Renal cortical epithelial cell (primary cell): ENCODE results near the gene DPEP3. TPM values are rescaled to one million over a fixed set of nuclear protein-coding genes. Genes with fewer than 3 reads are reported as not detected.
A peak's percentile ranks its signal among the peaks of the same experiment; 100 is the strongest.
"Not testable (repeated sequence)": the region's sequence is repeated elsewhere in the genome, so short reads cannot be mapped to it uniquely, and the experiment has no call there.

Experiments used
- DNase-seq: peaks from one replicate; pipeline ENCODE4 v3.0.0-alpha.2; 2011; ENCODE audit warnings: low read depth
- total RNA-seq: library from RNA; depleted of rRNA; stranded (reverse); fragments of >200 nt; gene quantifications from 2 replicates; pipeline ENCODE4 v1.2.3, GENCODE V29; 2014

DPEP3 gene
- total RNA-seq, 1 donor from 2014 or later, result not detected

DNA sequence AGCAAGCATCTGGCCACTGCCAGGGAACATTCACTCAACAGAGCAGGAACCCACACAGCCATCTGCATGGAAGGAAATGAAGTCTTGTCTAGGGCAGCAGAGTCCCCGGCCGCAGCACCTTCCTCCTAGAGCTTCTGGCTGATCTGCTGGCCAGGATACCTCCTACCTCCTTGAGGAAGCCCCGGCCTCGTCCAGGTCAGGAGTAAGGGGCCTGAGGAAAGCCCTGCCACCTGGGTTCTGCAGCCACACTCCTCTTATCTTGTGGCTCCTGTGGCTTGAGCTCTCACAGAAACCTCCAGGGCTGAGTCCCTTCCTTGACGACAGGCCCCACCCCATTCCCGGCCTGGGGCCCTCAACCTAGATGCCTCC is 13.7 kb upstream of the DPEP3 start:
- DNase-seq, result not testable (repeated sequence)

DNA sequence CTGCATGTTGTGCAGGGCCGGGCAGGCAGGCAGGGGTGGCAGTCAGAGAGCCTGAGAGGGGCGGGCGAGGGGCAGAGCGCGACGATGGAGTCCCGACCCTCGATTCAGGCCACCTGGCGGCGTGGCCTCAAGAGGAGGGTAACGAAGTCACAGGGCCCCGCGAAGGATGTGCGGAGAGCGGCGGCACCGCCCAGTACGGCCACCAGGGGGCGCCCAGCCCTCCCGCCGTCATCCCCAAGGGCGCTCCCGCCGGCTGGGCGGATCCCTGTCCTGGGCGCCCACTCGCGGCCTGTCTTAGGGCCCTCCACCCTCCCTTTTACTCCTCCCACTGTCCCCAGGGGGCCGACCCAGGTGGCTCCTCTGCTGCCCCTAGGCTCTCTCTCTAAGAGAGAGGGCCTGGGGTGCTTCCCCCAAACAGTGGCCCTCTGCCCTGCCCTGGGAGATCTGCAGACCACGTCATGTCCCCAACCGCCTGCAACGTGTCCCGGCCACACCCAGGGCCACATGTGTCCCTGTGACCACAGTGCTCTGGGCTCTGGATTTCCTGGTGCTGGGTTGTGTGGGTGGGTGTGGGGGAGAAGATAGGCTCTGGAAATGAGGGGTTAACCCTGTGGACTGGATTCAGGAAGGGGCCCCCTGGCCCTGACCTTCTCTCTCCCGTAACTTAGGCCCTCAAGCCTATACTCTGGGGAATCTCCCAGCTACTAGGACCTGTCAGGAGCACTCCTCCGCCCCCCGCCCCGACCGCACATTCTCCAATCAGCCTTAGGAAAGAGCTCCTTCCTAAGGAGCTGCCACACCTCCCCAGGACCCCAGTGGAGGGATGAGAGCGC is 13.1 kb upstream of the DPEP3 start:
- peak; percentile 4 for DNase-seq

DNA sequence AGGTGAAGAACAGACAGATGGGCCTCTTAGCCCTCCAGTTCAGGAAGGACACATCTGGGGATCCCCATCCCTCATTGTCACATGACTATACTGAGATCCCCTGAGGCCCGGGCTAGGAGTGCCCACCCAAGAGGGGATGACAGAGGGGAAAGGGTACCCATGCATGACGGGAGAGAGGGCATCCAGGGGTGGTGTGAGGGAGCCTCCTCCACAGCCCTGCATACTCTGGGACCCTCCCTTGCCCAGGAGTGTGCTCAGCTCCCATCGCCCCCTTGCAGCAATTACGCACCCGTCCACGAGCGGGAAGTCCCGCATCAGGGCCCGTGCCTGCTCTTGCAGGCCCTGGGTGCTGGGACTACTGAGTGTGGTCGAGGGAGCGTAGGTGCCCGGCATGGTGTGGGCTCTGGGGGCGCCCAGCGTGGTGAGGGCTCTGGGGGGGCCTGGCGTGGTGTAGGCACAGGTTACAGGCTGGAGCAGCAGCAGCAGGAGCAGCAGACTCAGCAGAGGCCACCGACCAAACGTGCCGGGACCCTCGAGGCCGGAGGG is 12.4 kb upstream of the DPEP3 start:
- no peak for DNase-seq

DNA sequence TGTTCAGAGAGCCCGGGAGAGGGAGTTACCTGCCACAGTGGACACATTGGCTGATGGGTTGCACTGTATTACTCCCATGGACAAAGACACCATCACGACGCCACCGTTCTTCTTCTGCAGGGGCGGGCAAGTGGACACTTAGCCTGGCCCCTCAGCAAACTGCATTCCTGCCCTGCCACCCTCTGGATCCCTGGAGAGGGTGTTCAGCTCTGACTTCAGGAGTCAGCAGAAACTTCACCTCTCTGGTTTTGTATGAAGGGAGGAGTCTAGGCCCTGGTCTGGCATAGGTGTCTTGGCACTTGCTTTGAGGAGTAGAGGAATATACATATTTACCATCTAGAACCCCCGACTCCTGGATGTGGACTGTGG is 9.7 kb upstream of the DPEP3 start:
- DNase-seq, result no peak

DNA sequence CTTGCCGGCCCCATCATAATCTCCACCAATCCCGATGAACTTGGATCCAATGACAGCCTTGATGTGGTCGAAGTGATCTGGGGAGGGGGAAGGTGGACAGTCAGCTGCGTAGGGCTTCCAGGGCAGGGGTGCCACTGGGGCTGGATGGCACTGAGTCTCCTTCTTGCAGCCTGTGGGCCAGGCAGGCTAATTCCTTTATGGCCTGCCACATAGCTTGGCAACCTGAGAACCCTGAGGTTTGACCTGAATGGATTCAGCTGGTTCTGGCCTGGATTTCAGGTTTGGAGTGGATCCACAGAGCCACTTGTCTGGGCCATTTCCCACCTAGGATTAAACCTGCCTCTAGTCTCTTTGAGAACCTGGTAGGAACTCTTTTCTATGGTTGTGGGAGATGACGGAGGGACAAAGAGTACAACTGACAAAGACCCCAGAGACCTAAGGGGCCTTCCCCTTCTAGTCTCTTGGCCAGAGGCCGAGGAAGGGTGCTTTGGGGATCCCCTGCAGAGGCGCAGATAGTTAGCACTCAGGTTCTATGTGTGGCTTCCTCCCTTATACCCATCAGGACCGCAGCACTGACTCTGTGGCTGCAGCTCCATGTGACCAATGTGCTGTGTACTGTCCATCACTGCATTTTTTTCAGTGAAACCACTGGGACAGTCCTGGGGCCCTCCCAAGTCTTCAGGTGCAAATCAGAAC is 9.2 kb upstream of the DPEP3 start:
- no peak for DNase-seq

DNA sequence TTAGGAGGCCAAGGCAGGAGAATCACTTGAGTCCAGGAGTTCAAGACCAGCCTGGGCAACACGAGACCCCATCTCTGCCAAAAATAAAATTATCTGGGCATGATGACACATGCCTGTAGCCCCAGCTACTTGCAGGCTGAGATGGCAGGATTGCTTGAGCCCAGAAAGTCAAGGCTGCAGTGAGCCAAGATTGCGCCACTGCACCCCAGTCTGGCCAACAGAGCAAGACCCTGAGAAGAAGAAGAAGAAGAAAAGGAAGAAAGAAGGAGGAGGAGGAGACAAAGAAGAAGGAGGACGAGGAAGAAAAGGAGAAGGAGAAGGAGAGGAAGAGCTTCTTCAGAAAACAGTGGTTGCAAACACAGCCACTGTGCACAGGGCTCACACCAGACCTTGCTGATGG is 8.4 kb upstream of the DPEP3 start:
- no peak for DNase-seq

DNA sequence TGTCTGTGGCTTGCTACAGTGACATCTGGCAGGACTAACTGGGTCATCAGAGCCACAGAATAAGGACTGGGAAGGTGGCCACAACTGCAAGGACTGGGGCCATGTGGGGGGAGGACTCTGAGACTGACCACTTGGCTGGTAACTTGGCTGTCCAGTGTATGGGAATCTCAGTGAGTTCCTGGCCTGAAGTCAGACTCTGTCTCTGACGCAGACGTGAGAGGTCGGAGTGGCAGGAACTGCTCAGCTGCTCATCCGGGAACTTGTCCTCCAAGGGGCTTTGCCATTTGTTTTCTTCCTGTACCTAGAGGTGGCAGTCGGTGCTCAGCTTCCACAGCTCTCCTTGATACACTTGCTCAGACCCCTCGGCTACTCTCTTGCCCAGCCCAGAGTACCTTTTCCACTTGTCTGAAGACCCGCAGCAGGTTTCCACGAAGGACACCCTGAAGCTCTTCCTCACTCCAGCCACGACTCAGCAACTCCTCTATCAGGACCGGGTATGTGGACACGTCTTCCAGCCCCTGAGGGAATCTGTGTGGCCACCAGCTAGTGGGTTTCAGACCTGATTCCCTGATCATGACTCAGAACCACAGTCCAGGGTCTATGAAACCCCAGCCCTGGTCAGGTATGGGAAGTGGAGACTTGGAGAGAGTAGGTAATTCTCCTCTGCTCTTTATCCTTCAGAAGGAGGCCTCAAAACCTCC is 7.3 kb upstream of the DPEP3 start:
- peak; percentile 19 for DNase-seq

DNA sequence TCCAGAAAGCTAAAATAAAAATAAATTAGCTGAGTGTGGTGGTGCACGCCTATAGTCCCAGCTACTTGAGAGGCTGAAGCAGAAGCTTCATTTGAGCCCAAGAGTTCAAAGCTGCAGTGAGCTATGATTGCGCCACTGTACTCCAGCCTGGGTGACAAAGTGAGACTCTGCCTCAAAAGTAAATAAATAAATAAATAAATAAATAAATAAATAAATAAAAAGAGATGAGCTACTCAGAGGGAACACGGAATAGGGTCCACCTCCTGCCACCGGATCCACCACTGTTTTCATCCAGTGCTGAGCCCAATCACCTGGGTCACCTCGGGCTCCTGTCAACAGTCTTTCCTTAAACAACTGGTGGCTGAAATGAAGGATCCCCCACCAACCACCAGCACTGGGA is 6.7 kb upstream of the DPEP3 start:
- no peak for DNase-seq

DNA sequence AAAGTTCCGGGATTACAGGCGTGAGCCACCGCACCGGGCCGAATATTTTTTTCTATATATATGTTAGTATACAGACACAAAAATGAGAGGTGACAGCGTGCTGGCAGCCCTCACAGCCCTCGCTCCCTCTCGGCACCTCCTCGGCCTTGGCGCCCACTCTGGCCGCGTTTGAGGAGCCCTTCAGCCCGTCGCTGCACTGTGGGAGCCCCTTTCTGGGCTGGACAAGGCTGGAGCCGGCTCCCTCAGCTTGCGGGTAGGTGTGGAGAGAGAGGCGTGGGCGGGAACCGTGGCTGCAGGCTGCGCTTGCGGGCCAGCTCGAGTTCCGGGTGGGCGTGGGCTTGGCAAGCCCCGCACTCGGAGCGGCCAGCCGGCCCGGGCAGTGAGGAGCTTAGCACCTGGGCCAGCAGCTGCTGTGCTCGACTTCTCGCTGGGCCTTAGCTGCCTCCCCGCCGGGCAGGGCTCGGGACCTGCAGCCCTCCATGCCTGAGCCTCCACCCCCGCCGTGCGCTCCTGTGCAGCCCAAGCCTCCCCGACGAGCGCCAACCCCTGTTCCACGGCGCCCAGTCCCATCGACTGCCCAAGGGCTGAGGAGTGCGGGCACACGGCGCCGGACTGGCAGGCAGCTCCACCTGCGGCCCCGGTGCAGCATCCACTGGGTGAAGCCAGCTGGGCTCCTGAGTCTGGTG is 1.9 kb upstream of the DPEP3 start:
- DNase-seq, result no peak

DNA sequence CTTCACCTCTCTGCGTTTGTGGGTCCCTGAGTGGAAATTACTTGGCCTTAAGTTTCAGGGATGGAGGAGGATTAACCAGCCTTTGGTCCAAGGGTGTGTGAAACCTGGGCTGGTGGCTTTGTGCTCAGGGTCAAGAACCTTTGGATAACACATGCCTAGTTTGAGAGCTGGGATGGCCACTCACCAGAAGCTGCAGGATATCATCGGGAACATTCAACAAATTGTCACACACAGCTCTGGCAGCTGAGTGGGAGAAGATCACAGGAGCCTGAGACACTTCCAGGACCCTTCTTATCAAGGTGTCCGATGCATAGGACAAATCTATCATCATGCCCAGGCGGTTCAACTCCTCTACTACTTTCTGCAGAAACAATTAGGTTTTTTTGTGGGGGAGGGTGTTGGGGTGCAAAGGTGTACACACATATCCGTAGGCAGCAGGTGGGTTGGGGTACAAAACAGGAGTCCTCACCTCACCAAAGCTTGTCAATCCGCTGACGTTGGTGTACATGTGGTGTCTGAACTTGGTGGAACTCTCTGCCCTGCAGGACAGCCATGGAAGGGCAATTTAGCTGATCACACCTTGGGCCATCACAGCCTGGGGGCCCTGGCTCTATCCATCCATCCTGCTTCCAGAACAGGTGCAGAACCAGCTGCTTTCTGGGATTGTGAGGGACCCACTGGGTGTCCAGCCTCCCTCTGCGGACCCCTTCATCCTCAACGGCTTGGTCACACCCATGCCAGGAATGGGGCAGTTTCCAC is 2.7 kb downstream of the DPEP3 start:
- DNase-seq, result no peak

DNA sequence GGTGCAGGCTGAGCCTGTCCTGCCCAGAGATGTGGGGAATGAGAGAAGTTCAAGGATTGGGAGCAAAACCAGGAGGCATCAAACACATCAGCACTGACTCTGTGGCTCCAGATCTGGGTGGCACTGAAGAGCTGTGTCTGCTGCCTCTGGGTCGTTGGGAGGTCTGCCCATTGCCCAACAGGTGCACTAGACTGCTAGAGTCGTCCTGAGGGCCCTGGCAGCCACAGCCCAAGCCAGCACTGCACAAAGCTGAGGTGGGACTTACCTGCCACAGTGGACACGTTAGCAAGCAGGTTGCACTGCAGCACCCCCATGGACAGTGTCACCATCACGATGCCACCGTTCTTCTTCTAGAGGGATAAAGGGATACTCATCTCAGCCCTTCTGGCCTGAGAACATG is 3.3 kb downstream of the DPEP3 start:
- DNase-seq, result no peak

DNA sequence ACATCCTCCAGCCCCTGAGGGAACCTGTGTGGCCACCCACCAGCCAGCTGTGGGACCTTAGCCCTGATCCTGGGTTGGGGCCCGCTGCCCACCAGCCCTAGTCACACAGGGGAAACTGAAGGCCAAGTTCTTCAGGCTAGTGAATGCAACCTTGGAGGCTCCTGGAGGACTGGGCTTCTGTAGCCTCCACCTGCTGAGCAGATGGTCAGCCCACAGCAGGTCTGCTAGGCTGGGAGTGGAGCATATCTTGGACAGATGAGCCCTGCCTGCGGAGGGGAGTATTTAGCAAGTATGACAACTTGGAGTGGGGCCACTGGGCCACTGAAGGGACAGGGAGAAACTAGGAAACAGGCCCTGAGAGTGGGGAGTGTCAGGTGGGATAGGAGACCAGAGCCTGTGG is 4.1 kb downstream of the DPEP3 start:
- DNase-seq, result no peak

DNA sequence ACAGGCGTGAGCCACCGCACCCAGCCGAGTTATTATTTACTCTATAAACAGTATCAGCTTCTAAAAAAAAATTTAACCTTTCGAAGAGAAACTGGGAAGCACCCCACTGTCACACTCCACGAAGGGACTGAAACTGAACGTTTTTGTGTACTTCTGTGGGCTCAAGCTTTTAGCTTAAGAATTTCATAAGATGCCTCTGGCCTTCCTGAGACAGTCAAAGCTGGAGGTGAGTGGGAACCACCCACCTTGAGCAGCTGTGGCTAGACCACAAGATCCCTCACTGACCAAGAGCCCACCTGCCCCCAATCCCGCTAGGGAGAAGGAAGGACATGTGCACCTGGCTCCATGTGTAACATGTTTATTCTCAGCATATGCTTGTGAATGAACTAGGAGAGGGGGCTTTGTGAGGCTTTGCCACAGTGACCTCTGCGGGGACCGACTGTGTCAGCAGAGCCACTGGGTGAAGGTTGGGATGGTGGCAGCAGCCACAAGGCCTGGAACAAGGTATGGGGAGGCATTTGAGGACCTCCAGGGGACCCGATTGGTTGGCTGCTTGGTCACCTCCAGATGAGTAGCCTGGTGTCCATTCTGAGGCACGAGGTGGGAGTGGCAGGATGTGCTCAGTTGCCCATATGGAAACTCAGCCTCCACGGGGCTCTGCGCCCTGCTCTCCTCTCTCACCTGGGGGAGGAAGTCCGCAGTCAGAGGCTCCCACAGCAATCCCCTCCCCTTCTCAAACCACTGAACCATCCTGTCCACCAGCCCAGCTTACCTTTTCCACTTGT is 4.8 kb downstream of the DPEP3 start:
- DNase-seq, result no peak

DNA sequence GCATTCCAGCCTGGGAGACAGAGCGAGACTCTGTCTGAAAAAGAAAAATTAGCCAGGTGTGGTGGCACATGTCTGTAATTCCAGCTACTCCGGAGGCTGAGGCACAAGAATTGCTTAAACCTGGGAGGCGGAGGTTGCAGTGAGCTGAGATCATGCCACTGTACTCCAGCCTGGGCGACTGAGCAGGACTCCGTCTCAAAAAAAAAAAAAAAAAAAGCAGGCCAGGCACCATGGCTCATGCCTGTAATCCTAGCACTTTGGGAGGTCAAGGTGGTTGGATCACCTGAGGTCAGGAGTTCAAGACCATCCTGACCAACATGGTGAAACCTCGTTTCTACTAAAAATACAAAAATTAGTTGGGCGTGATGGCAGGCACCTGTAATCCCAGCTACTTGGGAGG is 8.0 kb downstream of the DPEP3 start:
- not testable (repeated sequence) for DNase-seq

DNA sequence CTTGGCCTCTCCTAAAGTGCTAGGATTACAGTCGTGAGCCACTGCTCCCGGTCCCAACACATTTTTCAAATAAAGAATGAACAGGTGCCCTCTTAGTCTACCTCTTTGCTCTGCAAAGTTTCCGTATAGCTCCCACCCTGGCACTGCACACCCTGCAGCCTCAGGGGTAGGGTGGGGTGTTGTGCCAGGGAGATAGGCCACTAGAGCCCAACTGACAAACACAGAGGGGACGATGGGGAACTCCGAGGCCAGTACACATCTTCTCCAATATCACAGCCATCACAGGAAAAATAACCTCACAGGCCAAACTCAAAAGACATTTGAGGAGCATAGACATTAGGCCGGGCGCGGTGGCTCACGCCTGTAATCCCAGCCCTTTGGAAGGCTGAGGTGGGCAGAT is 9.2 kb downstream of the DPEP3 start:
- no peak for DNase-seq

DNA sequence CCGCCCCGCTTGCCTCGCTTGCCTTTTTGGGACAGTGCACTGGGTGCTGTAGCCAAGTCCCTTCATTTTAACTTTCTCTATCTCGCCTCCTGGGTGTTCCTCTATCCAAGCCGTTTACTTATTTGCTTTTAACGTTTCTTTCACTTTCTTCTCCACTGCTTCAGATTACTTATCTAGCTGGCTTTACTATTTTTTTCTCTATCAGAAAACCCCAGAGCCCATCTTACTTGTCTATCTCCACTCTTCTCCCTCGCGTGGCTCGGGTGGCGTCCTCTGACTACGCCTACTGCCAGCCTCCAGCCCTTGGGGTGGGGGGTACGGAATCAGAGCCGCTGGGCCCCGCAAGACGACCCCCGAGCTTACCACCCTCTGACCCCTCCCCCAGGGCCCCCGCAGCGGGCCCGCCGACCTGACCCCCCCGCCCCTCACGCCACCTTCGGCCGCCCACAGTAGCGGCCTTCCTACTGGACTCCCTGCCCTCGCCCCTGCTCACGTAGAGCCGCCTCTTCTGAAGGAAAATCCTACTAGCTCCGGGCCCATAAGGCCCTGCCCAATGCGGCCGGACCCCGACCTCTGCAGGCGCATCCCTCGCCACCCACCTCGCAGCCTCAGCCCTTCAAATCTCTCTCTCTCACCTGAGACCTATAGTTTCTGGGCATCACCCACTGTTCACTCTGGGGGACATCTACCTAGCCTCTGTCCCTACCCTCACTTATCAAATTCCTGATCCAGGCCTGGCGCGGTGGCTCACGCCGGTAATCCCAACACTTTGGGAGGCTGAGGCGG is 10.9 kb downstream of the DPEP3 start:
- peak; percentile 13 for DNase-seq

DNA sequence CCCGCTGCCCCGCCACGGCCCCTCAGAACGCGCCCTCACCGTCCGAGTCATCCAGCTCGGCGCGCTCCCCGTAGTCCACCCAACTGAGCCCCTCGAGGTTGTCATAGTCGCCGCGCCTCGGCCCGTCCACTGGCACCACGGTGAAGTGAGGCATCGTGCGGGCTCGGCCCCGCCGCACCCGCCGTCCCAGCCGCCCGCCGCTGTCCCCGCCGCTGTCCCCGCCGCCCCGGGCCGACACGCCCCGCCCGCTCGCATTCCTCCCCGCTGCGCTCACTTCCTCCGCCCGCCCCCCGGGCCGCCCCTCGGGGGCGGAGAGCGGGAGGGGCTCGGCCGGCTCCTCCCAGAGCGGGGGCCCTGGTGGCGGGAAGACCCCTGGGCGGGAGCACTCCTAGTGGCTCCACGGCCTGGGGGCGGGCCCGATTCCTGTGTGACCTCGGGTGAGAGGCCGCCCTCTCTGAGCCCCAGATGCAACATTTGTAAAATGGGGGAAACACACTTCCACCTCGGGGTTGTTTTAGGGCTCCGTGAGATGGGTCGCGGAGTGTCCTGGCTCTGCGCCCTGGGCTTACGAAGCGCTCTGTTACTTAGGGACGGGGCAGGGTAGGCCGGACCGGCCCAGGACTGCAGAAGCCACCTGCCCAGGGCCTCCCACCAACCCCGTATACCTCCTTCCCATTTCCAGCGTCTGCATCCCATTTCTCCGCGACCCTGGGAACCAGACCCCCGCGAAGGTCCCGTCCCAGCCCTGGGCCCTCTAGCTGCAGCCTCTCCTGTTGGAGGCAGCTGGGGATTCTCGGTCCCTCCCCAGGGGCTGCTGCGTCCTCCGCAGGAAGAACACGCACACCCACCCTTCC is 11.7 kb downstream of the DPEP3 start, which contains the start of gene SLC12A4:
SLC12A4 (minus strand) TSS at position 238 of the 854 bp plus-strand sequence; CDS start at position 154, 84 bp downstream.
- DNase-seq, result peak; percentile 27

DNA sequence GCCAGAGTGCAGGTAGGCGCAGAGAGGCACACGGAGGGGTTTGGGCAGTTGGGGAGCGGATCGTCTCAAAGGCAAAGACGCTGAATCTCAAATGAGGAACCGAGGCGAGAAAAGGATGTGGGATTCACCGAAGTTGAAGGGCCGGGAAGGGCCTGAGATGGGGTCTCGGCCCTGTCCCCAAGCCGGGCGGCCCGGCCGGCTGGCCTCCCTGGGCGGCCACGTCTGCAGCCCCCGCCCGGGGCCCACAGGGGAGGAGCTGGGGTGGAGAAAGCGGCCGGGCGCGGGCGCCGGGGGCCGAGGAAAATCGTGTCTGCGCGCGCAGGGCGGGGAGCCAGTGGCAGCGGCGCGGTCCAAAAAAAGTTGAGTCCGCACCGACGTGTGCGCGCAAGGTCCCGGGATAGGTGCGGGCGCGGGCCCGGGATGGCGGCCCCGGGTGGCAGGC is 12.3 kb downstream of the DPEP3 start:
- DNase-seq, result no peak
